Measurements from ENCODE around the gene MCC.
A peak's percentile ranks its signal among the peaks of the same experiment; 100 is the strongest.

MCC gene

DNA sequence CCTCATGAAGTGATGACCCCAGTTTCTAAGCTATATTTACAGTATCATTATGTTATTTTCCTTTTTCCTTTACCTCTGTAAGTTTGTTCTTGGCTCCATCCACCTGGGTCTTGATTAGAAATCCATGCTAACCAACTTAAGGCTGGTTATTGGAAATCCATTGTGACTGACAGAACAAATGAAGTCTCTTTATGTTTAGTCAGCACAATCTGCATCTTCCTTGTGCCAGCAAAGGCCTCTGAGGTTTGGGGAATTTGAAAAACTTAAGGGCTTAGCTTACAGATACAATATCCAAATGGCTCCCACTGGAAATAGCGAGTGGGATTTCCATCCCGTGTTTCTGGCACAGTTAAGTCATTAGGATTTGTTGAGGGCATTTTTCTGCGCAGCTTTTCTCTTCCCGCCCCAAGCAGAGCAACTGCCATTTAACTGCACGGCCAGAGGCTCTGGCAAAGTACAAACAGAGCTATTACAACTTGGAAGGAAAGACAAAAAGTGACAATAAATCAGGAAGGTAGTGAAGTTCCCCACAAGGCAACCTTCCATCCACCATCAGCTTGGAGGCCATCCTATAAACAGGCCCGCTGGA is 447.5 kb downstream of the MCC start:
- no peak for DNase-seq

- no peak for DNase-seq
These were observed 448.3 kb downstream of the MCC start for GRCh38 chr5:113039934-113040285.

DNA sequence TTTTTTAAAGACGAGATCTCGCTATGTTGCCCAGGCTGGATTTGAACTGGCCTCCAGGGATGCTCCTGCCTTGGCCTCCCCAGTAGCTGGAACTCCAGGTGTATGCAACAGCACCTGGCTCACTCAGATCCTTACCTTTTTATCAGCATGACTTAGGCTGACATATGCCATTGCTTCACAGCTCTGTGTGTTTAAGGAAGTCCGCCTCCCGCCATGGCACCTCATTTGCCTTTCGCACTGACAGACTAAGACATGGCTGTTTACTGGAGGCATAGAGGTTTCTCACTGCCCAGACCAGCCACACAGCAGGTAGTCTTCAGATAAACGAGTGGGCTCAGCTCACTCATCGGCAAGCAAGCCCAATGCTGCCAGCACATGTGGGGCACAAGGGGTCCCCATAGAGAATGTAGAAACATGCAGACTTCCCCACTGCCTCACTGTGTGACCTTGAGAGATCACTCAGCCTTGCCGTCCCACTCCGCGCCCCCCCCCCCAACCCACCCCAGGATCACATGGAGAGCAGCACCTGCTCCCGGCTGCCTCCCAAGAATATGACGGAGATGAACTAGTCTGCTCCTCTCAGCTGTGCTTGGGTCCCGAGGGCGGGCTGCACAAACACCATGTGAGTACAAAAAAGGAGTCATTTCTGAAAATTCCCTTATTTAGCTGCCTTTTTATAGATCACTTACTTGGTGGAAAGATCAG is 448.9 kb downstream of the MCC start:
- no peak for DNase-seq

GRCh38 chr5:113038714-113039113 is 449.5 kb downstream of the MCC start:
- no peak for DNase-seq

- no peak for DNase-seq
These were observed 450.1 kb downstream of the MCC start for GRCh38 chr5:113038136-113038535.

- DNase-seq, result no peak
These were observed 451.4 kb downstream of the MCC start for GRCh38 chr5:113036826-113037225.

GRCh38 chr5:113036321-113036720 is 451.9 kb downstream of the MCC start:
- no peak for DNase-seq

GRCh38 chr5:113035096-113035495 is 453.2 kb downstream of the MCC start:
- no peak for DNase-seq

DNA sequence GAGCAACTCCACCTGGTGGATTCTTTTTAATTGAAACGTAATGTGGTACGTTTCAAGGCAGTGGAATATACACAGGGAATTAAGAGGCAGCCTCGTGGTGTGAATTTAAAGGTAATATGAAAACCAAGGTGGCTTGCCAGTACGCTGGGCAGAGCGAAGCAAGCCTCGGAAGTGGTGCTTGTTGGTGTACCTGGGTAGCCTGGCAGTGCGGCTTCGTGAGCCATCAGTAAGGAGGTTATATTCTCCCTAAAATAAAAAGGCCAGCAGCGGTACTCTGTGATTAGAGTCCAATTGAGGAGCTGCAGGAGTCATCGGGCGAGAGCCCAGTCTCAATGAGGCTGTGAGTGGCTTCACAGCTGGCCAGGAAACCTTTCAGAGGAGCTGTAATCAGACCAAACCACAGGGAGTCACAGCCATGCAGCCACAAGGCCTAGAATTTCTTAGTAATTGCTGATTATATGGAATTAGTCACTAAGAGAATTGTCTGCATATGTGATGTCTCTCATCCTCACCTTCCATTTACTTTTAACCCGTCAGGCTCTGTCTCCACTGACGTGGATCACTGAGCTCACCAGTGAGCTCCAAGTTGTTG is 454.0 kb downstream of the MCC start:
- no peak for DNase-seq

DNA sequence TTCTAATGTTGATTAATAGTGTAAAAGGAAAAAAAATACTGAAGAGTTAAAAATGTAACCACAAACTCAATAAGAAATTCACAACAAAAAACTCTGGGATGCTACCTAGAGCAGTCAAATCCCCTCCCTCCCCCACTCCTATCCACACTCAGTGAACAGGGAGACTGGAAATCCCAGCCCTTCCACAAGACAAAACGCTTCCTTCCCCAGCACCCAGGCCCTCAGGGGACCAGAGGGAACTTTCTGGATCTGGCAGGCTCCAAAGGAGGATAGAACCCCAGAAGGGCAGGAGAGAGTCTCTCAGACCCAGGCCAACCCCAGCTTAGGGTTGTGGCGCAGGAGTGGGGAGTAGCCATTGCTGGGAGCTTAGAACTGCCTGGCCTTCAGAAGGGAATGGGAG is 456.7 kb downstream of the MCC start:
- DNase-seq, result no peak

- DNase-seq, result no peak
These were observed 457.1 kb downstream of the MCC start for GRCh38 chr5:113031104-113031503.

DNA sequence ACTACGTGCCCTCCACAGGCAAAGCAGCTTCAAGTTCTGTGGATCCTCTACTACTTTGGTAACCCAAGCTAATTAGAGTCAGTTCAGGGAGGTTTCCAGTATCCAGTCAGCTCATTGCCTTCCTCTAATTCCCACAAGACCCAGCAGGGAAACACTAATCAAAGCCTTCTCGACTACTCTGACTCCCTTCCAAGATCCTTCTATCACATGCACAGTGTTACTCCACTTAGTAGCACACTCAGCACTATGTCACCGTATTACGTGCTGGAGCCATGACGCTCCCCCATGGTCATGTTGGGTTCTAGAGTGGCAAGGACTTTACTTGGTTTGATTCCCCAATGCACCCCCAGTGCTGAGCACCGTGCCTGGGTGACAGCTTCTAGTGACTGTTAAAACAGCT is 458.6 kb downstream of the MCC start:
- no peak for DNase-seq

- DNase-seq, result no peak
These were observed 460.8 kb downstream of the MCC start for GRCh38 chr5:113027431-113027830.

- DNase-seq, result no peak
These were observed 461.2 kb downstream of the MCC start for GRCh38 chr5:113027015-113027414.

- DNase-seq, result no peak
These were observed 462.0 kb downstream of the MCC start for GRCh38 chr5:113026211-113026610.

GRCh38 chr5:113025596-113025995 is 462.7 kb downstream of the MCC start:
- no peak for DNase-seq

GRCh38 chr5:113024076-113024697 is 464.1 kb downstream of the MCC start:
- no peak for DNase-seq

DNA sequence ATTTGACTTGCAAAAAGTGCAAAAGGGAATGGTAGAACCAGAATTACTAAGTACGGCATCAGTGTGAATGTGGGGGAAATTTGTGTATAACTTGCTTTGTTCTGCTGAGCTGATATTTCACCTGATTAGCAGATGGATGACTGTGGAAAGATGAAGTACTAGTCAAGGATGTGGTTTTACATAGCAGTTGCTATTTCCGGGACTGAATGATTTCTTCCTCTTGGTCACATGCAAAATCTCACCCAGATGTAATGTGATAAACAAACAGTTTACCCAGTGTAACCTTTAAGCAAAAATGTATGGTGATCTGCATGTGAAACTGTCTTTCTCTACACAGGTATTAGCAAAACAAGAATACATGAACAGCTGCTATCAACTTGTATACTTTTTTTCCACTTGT is 465.6 kb downstream of the MCC start:
- DNase-seq, result peak; percentile 68

GRCh38 chr5:113020461-113021273 is 467.6 kb downstream of the MCC start:
- no peak for DNase-seq

- DNase-seq, result no peak
These were observed 470.2 kb downstream of the MCC start for GRCh38 chr5:113017881-113018635.

DNA sequence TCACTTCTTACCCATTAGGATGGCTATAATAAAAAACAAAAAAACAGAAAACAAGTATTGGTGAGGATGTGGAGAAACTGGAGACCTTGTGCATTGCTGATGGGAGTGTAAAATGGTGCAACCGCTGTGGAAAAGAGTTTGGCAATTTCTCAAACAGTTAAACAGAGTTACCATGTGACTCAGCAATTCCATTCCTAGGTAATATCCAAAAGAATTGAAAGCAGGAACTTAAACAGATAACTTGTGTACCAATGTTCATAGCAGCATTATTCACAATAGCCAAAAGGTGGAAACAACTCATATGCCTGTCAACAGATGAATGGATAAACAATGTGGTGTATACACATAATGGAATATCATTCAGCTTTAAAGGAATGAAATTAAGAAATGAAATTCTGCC is 482.8 kb downstream of the MCC start:
- DNase-seq, result no peak

GRCh38 chr5:113003763-113004162 is 484.5 kb downstream of the MCC start:
- DNase-seq, result no peak

- DNase-seq, result no peak
These were observed 485.8 kb downstream of the MCC start for GRCh38 chr5:113002423-113002822.
